ELF-1 (cell line): Measurements from ENCODE around the gene SYT8.
"Not testable (repeated sequence)": the region's sequence is repeated elsewhere in the genome, so short reads cannot be mapped to it uniquely, and the experiment has no call there.

Experiments
- DNase-seq: peaks from one replicate; pipeline ENCODE4 v3.0.0-alpha.2; 2016; ENCODE audit warnings: low read depth, low spot score

Gene SYT8, protein sequence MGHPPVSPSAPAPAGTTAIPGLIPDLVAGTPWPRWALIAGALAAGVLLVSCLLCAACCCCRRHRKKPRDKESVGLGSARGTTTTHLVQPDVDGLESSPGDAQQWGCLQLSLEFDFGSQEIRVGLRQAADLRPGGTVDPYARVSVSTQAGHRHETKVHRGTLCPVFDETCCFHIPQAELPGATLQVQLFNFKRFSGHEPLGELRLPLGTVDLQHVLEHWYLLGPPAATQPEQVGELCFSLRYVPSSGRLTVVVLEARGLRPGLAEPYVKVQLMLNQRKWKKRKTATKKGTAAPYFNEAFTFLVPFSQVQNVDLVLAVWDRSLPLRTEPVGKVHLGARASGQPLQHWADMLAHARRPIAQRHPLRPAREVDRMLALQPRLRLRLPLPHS

GRCh38 chr11:1834779-1835670 is at the start of gene SYT8:
Gene SYT8, plus strand, starts transcription at chr11:1834990. Its CDS starts 116 bp downstream, at chr11:1835106.
- no peak for DNase-seq

- DNase-seq = peak; percentile 24
These were observed 48.9 kb upstream of the SYT8 start for GRCh38 chr11:1785749-1786413.

GRCh38 chr11:1786466-1786865 is 48.3 kb upstream of the SYT8 start:
- DNase-seq = no peak

DNA sequence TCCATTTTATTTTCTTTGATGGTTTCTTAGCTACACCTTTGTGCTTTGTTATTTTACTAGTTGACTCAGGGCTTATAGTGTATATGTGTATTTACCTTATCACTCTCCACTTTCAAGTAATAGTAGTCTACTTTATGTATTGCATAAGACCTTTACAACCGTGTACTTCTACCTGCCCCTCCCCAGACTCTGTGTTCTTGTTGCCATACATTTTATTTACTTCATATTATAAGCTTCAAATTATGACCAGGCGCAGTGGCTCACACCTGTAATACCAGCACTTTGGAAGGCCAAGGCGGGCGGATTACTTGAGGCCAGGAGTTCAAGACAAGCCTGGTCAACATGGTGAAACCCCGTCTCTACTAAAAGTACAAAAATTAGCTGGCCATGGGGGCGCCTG is 42.9 kb upstream of the SYT8 start:
- no peak for DNase-seq

DNA sequence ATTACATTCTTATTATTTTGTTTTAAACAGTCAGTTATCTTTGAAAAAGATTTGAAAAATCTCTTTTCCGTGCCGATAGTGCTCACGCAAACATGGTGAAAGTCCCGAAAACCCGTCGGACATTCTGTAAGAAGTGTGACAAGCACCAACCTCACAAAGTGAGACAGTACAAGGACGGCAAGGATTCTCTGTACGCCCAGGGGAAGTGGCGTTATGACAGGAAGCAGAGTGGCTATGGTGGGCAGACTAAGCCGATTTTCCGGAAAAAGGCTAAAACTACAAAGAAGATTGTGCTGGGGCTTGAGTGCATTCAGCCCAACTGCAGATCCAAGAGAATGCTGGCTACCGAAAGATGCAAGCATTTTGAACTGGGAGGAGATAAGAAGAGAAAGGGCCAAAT is 42.3 kb upstream of the SYT8 start:
- DNase-seq = no peak

DNA sequence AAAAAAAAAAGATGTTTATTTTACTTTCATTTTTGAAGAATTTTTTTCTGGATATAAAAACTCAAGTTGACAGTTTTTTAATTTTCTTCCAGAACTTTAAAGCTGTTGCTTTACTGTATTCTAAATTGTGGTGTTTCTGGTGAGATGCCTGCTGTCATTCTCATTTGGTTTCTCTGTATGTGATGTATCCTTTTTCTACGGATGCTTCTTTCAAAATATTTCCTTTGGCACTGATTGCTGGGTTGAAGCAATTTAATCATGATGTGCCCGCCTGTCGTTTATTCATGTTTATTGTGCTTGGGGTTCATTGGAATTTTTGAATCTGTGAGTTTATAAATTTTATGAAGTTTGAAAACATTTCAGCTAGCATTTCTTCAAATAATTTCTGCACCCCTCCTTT is 41.7 kb upstream of the SYT8 start:
- no peak for DNase-seq

DNA sequence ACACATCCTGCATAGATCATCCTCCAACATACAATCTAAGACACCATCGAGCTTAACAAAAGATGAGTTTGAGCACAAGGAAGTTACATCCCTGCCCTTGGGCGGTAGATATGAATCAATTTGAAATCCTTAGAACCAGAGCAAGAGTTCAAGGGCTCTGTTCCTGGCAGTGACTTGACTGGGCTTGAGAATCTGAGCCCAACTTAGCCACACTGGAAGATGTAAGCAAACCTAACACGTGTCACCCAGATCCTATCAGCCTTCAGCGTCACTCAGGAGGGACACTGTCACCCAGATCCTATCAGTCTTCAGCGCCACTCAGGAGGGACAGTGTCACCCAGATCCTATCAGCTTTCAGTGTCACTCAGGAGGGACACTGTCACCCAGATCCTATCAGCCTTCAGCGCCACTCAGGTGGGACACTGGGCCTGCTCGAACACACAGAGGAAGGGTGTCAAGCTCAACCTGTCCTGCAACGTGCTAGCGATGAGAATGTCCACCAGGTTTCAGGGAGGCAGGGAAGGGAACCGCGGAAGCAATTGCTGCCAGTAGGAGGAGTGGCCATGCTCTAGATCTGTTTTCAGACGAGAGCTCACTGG is 38.3 kb upstream of the SYT8 start:
- DNase-seq = peak; percentile 42

- no peak for DNase-seq
These were observed 37.2 kb upstream of the SYT8 start for GRCh38 chr11:1797391-1798125.

- no peak for DNase-seq
These were observed 31.5 kb upstream of the SYT8 start for GRCh38 chr11:1803246-1803645.

DNA sequence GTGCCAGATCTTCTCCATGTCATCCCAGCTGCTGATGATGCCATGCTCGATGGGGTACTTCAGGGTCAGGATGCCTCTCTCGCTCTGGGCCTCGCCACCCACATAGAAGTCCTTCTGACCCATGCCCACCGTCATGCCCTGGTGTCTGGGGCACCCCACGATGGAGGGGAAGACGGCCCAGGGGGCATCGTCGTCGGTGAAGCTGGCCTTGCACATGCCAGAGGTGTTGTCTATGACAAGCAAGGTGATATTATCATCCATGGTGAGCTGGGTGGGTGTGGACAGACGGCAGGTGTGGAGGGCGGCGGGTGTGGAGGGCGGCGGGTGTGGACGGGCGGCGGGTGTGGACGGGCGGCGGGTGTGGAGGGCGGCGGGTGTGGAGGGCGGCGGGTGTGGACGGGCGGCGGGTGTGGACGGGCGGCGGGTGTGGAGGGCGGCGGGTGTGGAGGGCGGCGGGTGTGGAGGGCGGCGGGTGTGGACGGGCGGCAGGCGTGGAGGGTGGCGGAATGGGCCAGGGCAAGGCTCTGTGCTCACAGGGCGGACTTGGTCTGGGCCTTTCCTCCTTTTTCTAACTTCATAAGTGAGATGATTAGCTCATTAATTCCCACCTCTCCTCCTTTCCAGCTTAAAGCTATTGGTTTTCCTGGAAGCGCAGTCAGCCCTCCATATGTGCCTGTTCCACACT is 30.8 kb upstream of the SYT8 start:
- not testable (repeated sequence) for DNase-seq

- DNase-seq = no peak
These were observed 29.3 kb upstream of the SYT8 start for GRCh38 chr11:1805525-1805924.

DNA sequence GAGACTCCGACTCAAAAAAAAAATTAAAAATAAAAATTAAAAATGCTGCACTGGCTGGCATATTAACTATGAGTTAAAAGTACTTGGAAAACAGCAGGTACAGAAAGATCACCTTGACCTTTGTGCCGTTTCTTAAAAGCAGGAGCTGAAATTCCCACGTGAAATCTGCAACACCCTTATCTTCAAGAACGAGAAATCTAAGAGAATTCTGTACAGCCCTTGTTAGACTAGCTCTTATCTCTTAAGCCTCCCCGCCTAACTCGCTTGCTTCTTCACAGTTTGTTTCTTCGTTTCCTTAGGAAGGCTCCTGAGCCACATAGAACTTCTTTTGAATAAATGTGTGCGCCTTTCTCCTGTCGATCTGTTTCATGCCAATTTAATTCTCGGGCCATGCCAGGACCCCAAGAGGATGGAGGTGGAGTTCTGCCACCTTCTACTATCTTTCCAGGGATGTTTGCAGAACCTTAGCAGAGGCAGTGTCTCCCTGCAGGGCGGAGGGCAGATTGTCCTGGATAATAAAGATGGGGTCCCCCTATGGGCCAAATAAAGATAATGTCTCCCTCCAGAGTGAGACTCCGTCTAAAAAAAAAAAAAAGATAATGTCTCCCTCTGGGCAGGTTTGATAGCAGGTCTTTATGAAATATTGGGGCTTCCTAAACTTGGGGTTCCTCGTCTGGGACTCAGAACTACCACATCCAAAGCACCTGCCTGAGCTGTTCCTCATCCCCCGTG is 27.4 kb upstream of the SYT8 start:
- no peak for DNase-seq

GRCh38 chr11:1810761-1811160 is 24.0 kb upstream of the SYT8 start:
- DNase-seq = no peak

DNA sequence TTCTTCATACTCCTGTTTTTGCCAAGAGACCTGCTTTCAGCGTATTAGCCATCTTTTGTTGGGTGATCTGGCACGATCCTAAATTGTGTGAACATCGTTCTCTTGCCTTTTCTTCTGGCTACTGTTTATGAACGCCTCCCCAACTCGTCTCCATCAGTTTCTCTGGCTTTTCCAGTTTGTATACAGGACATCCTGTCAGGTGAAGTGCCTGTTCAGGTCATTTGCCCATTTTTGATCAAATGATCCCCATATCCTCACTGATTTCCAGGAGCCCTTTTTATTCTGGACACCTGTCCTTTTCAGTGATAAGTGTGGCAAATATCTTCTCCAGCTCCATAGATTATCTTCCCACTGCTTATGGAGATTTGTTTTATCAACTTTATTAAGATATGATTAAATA is 22.5 kb upstream of the SYT8 start:
- no peak for DNase-seq

- no peak for DNase-seq
These were observed 22.0 kb upstream of the SYT8 start for GRCh38 chr11:1812801-1813200.

DNA sequence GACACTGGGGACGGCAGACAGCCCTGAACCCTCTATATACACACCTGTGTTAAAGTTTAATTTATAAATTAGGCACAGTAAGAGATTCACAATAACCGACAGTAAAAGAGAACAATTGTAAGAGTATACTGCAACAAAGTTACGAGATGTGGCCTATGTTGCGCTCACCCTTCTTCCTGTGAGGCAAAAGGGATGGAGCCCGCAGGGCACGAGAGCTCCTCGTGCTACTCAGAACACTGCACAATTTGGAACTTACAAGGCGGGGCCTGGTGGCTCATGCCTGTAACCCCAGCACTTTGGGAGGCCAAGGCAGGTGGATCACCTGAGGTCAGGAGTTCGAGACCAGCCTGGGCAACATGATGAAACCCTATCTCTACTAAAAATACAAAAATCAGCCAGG is 21.4 kb upstream of the SYT8 start:
- not testable (repeated sequence) for DNase-seq

DNA sequence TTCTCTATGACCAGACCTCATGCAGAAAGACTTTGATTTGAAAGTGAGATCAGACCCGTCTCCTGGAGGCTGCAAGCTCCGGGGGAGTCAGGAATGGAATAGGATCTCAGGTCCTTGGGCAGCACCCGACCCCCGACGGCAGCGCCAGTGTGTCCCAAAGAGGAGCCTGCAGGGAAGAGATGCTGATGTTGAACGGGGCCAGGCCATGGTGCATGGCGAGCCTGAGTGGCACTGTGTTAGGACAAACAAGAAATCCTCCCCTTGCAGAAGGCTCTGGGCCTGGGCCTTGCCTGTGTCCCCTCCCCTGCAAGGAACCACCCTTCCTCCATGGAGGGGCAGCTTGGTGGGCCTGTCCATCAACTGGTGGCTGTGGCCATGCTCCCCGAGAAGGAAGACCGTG is 20.1 kb upstream of the SYT8 start:
- no peak for DNase-seq

GRCh38 chr11:1815311-1815710 is 19.5 kb upstream of the SYT8 start:
- DNase-seq = no peak

DNA sequence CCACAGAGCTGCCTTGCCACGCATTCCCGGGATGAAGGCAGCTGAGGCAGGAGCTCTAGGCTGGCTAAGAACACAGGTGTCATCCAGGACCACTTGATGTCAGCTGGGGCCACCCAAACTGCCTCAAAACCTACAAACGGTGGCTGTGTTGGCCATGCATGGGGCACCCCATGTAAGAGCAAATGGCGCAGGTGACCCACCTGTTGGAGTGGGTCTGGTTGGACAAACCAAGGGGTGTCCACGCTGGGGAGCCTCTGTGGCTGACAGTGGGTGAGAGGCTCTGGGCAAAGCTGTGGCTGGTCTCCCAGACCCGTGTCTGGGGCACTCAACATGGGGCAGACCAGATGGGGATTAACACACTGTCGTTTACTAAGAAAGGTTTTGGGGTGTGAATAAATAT is 19.0 kb upstream of the SYT8 start:
- no peak for DNase-seq

DNA sequence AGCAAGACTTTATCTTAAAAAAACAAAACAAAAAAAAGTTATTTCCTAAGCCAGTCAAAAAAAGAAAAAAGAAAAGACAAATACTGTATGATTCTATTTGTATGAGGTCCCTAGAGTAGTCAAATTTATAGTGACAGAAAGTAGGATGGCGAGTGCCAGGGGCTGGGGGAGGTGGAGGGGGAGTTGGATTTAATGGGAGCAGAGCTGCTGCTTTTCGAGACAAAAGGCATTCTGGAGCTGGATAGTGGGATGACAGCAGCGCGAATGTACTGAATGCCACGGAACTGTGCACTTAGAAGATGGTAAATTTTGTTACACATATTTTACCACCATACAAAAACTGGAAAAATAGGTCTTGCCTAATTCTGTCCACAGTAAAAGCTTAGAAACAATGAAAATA is 17.8 kb upstream of the SYT8 start:
- no peak for DNase-seq
